DMS79 treated with DMSO at 0.1 percent for 48 hours (cell line): ENCODE results near the gene TTC33.

Source experiments
- DNase-seq: peaks from one replicate; lab custom pipeline; 2025; lab: John Stamatoyannopoulos, UW

TTC33 gene

GRCh38 chr5:40485021-40485998, 270.5 kb downstream of the TTC33 start:
- DNase-seq = no peak

- DNase-seq = no peak
Measured at GRCh38 chr5:40484495-40484894, 271.3 kb downstream of the TTC33 start.

- DNase-seq = no peak
Measured at GRCh38 chr5:40483316-40483715, 272.4 kb downstream of the TTC33 start.

GRCh38 chr5:40481241-40481640, 274.5 kb downstream of the TTC33 start:
- no peak for DNase-seq

GRCh38 chr5:40480392-40480791, 275.4 kb downstream of the TTC33 start:
- DNase-seq = no peak

- DNase-seq = no peak
Measured at GRCh38 chr5:40479939-40480338, 275.8 kb downstream of the TTC33 start.

- DNase-seq = no peak
Measured at GRCh38 chr5:40478766-40479165, 277.0 kb downstream of the TTC33 start.

GRCh38 chr5:40477856-40478546, 277.8 kb downstream of the TTC33 start:
- DNase-seq = no peak

- DNase-seq = no peak
Measured at GRCh38 chr5:40475561-40475960, 280.2 kb downstream of the TTC33 start.

- no peak for DNase-seq
Measured at GRCh38 chr5:40474250-40474649, 281.5 kb downstream of the TTC33 start.

GRCh38 chr5:40465416-40465815, 290.3 kb downstream of the TTC33 start:
- no peak for DNase-seq

GRCh38 chr5:40464511-40464910, 291.2 kb downstream of the TTC33 start:
- DNase-seq = no peak
